Esophagus squamous epithelium (tissue), 5 donors: Measurements from ENCODE around the gene LSM3. TPM values are rescaled to one million over a fixed set of nuclear protein-coding genes. Genes with fewer than 3 reads are reported as not detected.

Experiments
- DNase-seq: peaks from one replicate; lab custom pipeline; 2025; lab: John Stamatoyannopoulos, UW
- H3K27ac ChIP-seq, 4 donors: fragments of 200-600 bp; sonication (generic); one replicate each; pipeline ENCODE4 v1.5.1; 2016 to 2019; ENCODE audit warnings: mild to moderate bottlenecking in 1 of 4
- H3K27me3 ChIP-seq, 4 donors: fragments of 200-600 bp; sonication (generic); 1 replicate in 3 of 4; 2 replicates in 1 of 4; pipeline versions ENCODE4 v1.5.1 to v1.6.0; 2017 to 2021; ENCODE audit warnings: antibody characterized with exemption in 1 of 4
- H3K36me3 ChIP-seq, 3 donors: fragments of 200-600 bp; sonication (generic); one replicate each; pipeline ENCODE4 v1.5.1; 2016 to 2019
- H3K4me1 ChIP-seq, 3 donors: fragments of 200-600 bp; sonication (generic); one replicate each; pipeline ENCODE4 v1.5.1; 2017 to 2019
- H3K4me3 ChIP-seq, 4 donors: fragments of 200-600 bp; sonication (generic); 1 replicate in 3 of 4; 2 replicates in 1 of 4; pipeline ENCODE4 v1.5.1; 2016 to 2019; ENCODE audit warnings: mild to moderate bottlenecking in 2 of 4, moderate library complexity in 1 of 4
- H3K9me3 ChIP-seq, 3 donors: fragments of 200-600 bp; sonication (generic); one replicate each; pipeline ENCODE4 v1.5.1; 2016 to 2019
- POLR2A ChIP-seq, 4 donors: fragments of 450-650 bp; IDR thresholded peaks; one replicate each; pipeline ENCODE4 v1.6.1; 2017; ENCODE audit warnings: antibody characterized with exemption in 4 of 4, mild to moderate bottlenecking in 4 of 4, moderate library complexity in 3 of 4
- WGBS, 2 donors: methylation state at CpG; one replicate each; pipeline ENCODE4 v1.1.5; 2018; 5-methylcytosine and 5-hydroxymethylcytosine counted together
- intact Hi-C: fragments of 100-400 bp; cut with DNase I; formaldehyde crosslinking; loops from one replicate; pipeline ENCODE4 v1.15.0; 2022
- total RNA-seq, 4 donors: library from RNA; depleted of rRNA; stranded (reverse); fragments of >200 nt; gene quantifications; one replicate each; pipeline ENCODE4 v1.1.0, GENCODE V29; 2016
- TF ChIP-seq, protein P1 (sequence below), 6 experiments: fragments of 450-650 bp in 4 of 6; fragments of 200-600 bp in 2 of 6; sonication (generic) in 2 of 6; IDR thresholded peaks; one replicate each; pipeline ENCODE4 v1.5.1; 2016 to 2019; ENCODE audit warnings: antibody characterized with exemption in 6 of 6, mild to moderate bottlenecking in 4 of 6, moderate library complexity in 4 of 6
- donor health status: DM: yes; HTN: yes; CAD: no.

LSM3 gene
- total RNA-seq, 4 donors from 2014 or later = 6.3 to 21.5 (median 13.7) TPM

DNA sequence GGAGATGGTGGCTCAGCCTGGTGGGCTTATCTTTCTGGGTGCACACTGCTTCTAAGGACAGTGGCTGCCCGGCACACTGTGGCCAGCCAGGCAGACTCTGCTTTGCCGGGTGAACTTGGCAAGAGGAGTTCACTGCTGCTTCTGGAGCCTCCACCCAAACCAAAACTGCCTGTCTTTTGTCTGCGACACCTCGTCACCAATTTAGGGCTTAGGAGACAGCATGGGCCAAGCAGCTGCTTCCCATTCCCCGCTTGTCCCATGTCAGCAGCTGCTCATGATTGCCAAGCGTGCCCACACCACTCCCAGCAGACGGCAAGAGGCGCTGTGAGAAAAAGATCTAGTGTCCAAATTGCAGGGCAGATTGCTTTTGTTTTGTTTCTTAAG, 57.3 kb downstream of the LSM3 start:
- WGBS, 2 donors = 55 to 68% methylated on average over 4 to 7 of the region's 8 CpGs
- TF ChIP-seq, protein P1, sequence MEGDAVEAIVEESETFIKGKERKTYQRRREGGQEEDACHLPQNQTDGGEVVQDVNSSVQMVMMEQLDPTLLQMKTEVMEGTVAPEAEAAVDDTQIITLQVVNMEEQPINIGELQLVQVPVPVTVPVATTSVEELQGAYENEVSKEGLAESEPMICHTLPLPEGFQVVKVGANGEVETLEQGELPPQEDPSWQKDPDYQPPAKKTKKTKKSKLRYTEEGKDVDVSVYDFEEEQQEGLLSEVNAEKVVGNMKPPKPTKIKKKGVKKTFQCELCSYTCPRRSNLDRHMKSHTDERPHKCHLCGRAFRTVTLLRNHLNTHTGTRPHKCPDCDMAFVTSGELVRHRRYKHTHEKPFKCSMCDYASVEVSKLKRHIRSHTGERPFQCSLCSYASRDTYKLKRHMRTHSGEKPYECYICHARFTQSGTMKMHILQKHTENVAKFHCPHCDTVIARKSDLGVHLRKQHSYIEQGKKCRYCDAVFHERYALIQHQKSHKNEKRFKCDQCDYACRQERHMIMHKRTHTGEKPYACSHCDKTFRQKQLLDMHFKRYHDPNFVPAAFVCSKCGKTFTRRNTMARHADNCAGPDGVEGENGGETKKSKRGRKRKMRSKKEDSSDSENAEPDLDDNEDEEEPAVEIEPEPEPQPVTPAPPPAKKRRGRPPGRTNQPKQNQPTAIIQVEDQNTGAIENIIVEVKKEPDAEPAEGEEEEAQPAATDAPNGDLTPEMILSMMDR (IDR thresholded peaks at IDR 0.05) = no peak
- TF ChIP-seq POLR2A (IDR thresholded peaks at IDR 0.05) = no peak
- no peak for DNase-seq
- H3K4me3 ChIP-seq = no peak overlapping the region
- no peaks in the 10 kb centered on the region for H3K9me3 ChIP-seq
- H3K36me3 ChIP-seq = no peaks in the 10 kb centered on the region
- peaks cover 0 to 10% (median 0%) of the 10 kb centered on the region in 4 donors for H3K27me3 ChIP-seq
- peak overlapping the region; percentile 75 to 90 (median 84) for H3K27ac ChIP-seq
- H3K4me1 ChIP-seq = peaks cover 18 to 47% (median 19%) of the 10 kb centered on the region in 3 donors
- intact Hi-C loops = no loop called here

DNA sequence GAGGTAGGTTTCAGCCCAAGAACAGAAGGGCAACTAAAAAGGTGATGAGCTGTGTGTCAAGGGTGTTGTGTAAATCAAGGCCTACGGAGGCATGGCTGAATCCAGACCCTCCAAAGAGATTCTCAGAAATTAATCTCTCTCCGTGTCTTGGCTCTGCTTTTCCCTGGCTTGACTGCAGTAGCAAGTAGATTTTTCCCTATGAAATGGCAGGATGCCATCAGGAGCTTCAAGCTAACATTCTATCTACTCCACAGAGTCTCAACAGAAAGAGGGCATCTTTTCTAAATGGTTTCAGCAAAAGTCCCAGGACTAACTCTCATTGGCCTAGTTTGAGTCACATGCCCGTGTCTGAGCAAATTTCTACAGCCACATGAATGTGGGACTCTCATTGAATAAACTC, 58.3 kb downstream of the LSM3 start:
- Histone ChIP-seq H3K9me3 (no peaks in the 10 kb centered on the region), H3K4me3 (no peak overlapping the region), H3K27me3 (peaks cover 0 to 3% (median 0%) of the 10 kb centered on the region in 4 donors), H3K36me3 (no peaks in the 10 kb centered on the region), H3K4me1 (peaks cover 18 to 47% (median 19%) of the 10 kb centered on the region in 3 donors), H3K27ac (peak overlapping the region in 3 of 4 donors; percentile 75 to 90 (median 88))
- 71 to 73% methylated on average over 3 of the region's 3 CpGs for WGBS, 2 donors
- TF ChIP-seq, protein P1 (IDR thresholded peaks at IDR 0.05) = no peak
- no peak for TF ChIP-seq POLR2A (IDR thresholded peaks at IDR 0.05)
- DNase-seq = no peak
- intact Hi-C loops = no loop called here

DNA sequence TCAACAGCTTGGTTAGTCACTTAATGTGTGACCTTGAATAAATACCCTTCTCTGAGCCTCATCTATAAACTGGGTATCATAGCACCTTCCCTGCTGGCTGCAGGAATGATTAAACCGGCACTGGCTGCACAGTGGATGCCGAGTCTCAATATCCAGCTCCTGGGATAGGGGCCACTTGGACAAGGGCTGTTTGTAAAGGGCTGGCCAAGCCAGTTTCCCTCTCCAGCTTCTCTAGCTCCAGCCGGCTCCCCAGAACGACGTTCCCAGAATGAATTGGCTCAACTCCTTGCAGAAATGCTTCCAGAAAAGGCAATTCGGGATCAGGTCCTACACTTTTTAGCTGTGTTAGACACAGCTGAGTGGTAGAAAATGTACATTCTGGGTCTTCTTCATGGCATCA, 58.8 kb downstream of the LSM3 start:
- H3K36me3 ChIP-seq = no peaks in the 10 kb centered on the region
- no peaks in the 10 kb centered on the region for H3K9me3 ChIP-seq
- H3K4me1 ChIP-seq = peaks cover 18 to 48% (median 19%) of the 10 kb centered on the region in 3 donors
- H3K4me3 ChIP-seq = no peak overlapping the region
- 69 to 70% methylated on average over 3 to 4 of the region's 6 CpGs for WGBS, 2 donors
- H3K27ac ChIP-seq = peak overlapping the region in 2 of 4 donors; percentile 88 to 90
- no peak for DNase-seq
- H3K27me3 ChIP-seq = peaks cover 0 to 3% (median 0%) of the 10 kb centered on the region in 4 donors
- intact Hi-C loops = no loop called here
- no peak for TF ChIP-seq POLR2A (IDR thresholded peaks at IDR 0.05)
- TF ChIP-seq, protein P1 (IDR thresholded peaks at IDR 0.05) = no peak

DNA sequence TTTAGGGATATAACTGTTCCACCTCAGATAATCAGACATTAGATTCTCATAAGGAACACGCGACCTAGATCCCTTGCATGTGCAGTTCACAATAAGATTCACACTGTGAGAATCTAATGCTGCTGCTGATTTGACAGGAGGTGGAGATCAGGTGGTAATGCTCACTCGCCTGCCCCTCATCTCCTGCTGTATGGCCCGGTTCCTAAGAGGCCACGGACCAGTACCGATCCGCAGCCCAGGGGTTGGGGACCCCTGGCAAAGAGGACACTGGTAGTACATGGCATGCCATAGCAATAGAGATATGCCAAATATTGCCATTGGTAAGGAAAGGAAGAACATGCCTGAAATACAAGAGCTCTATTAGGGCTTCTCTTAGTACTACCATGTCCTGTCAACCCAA, 59.7 kb downstream of the LSM3 start:
- Histone ChIP-seq H3K4me1 (peaks cover 18 to 56% (median 19%) of the 10 kb centered on the region in 3 donors), H3K4me3 (no peak overlapping the region), H3K27ac (no peak overlapping the region), H3K9me3 (no peaks in the 10 kb centered on the region), H3K27me3 (no peaks in the 10 kb centered on the region), H3K36me3 (no peaks in the 10 kb centered on the region)
- WGBS, 2 donors = 92 to 96% methylated on average over 6 to 7 of the region's 7 CpGs
- DNase-seq = no peak
- TF ChIP-seq, protein P1 (IDR thresholded peaks at IDR 0.05) = no peak
- no peak for TF ChIP-seq POLR2A (IDR thresholded peaks at IDR 0.05)
- intact Hi-C loops = no loop called here

DNA sequence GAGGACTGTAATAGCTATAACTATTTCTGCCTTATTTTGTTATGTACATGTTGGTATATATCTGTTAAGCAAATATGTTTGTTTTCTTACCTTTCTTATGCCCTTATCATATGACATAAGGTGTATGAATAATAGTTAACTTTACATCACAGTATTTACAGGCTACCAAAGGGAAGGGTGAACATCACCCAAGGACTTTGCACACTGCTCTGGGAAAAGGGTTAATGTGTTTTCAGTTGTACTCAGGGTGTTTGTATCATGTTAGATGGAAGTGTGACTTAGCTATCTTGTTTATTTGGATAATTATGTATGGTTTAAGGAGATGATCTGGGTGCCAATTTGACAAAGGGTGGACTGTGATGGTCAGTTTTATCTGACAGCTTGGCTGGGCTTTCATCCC, 60.3 kb downstream of the LSM3 start:
- DNase-seq = no peak
- Histone ChIP-seq H3K27me3 (no peaks in the 10 kb centered on the region), H3K9me3 (no peaks in the 10 kb centered on the region), H3K36me3 (no peaks in the 10 kb centered on the region), H3K4me3 (no peak overlapping the region), H3K4me1 (peaks cover 17 to 56% (median 18%) of the 10 kb centered on the region in 3 donors), H3K27ac (no peak overlapping the region)
- TF ChIP-seq, protein P1 (IDR thresholded peaks at IDR 0.05) = no peak
- no peak for TF ChIP-seq POLR2A (IDR thresholded peaks at IDR 0.05)
- intact Hi-C loops = no loop called here
